Choroid plexus epithelial cell (primary cell): ENCODE data around the gene TMIGD1.

Source experiments
- DNase-seq: peaks from one replicate; pipeline ENCODE4 v3.0.0-alpha.2; 2010; ENCODE audit warnings: low read depth
- H3K4me3 ChIP-seq: 2 replicates; pipeline ENCODE4 v1.5.1; 2011; ENCODE audit warnings: low read depth, mild to moderate bottlenecking, control low read depth, low read length, moderate library complexity
- TF ChIP-seq, protein P1 (sequence below): conservative IDR thresholded peaks from 2 replicates; pipeline ENCODE4 v1.5.1; 2011; ENCODE audit warnings: low read depth, mild to moderate bottlenecking, control low read depth, inconsistent platforms, low read length, moderate library complexity

TMIGD1 gene

DNA sequence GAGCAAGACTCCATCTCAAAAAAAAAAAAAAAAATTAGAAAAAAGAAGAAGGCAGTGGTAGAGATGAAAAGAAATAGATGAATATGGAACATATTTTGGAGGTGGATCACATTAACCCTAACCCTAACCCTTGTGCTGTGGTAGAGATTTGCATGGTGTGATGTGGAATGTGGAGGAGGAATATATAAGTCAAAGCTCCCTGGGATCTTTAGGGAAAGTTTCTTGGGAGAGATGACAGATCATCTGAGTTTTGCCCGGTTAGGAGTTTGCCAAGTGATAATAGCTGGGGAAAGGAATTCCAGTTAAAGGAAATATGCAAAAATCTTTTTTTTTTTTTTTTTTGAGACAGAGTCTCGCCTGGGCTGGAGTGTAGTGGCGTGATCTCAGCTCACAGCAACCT lies 29.1 kb downstream of the TMIGD1 start:
- TF ChIP-seq, protein P1, sequence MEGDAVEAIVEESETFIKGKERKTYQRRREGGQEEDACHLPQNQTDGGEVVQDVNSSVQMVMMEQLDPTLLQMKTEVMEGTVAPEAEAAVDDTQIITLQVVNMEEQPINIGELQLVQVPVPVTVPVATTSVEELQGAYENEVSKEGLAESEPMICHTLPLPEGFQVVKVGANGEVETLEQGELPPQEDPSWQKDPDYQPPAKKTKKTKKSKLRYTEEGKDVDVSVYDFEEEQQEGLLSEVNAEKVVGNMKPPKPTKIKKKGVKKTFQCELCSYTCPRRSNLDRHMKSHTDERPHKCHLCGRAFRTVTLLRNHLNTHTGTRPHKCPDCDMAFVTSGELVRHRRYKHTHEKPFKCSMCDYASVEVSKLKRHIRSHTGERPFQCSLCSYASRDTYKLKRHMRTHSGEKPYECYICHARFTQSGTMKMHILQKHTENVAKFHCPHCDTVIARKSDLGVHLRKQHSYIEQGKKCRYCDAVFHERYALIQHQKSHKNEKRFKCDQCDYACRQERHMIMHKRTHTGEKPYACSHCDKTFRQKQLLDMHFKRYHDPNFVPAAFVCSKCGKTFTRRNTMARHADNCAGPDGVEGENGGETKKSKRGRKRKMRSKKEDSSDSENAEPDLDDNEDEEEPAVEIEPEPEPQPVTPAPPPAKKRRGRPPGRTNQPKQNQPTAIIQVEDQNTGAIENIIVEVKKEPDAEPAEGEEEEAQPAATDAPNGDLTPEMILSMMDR, result no peak
- H3K4me3 ChIP-seq, result no peak overlapping the region
- DNase-seq, result no peak

DNA sequence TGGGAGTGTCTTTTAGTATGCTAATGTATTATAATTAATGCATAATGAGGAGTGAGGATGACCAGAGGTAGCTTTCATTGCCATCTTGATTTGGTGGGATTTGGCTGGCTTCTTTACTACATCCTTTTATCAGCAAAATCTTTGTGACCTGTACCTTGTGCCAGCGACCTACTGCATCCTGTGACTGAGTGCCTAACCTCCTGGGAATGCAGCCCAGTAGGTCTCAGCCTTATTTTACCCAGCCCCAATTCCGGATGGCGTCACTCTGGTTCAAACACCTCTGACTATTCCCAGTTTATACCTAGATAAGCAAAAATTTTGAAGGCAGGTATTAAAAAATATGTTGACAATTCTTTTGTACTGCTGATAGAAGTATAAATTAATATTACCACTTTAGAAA lies 31.6 kb downstream of the TMIGD1 start:
- H3K4me3 ChIP-seq, result no peak overlapping the region
- TF ChIP-seq, protein P1, result no peak
- no peak for DNase-seq

DNA sequence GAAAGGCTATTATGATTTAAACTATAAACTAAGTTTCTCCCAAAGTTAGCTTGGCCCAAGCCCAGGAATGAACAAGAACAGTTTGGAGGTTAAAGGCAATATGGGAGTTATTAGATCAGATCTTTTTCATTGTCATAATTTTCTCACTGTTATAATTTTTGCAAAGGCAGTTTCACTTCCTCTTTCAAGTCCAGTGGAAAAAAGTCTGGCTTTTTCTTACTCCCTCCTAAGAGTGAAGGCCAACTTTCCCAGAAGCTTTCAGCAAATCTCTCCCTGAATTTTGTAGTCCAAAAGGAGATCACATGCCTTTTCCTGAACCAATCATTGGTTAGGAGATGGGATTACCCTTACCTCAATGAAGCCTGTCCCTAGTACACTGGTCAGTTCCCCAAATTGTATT lies 33.0 kb downstream of the TMIGD1 start:
- no peak for DNase-seq
- no peak overlapping the region for H3K4me3 ChIP-seq
- TF ChIP-seq, protein P1, result no peak

DNA sequence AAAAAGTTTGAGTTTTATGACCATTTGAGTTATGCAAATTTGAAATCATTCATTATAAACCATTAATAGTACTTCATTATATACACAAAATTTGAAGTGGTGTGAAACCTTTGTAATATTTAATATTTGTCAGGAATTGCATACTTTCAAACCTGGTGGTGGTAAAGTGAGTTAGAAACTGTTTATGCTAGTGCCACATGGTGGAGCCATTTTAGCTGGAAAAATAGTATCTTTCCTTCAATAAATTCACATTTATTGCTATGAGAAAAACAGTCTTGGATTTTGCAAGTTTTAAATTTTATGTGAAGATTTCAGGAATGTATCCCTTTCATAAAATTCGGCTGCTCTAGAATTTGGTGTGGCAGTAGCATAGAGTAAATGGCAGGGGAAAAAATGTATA lies 34.9 kb downstream of the TMIGD1 start:
- DNase-seq, result peak; percentile 63
- no peak overlapping the region for H3K4me3 ChIP-seq
- TF ChIP-seq, protein P1, result peak; percentile 57

DNA sequence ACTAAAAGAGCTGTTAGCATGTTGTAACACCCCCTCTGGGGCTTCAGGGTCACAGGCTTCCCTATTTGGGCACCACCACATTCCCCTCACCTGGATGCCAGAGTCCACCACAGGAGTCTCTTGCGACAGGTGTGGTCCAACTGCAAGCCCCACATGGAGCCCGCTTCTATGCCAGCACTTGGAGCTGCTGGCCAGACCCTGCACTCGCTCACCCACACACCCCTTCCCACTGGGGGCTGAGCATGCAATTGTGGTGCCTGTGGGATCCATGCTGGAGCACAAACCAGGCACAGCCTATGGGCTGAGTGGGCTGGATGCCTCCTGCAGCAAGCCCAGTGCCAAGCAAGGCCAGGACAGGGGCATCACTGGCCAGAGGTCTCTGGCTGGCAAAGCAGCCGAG lies 36.1 kb downstream of the TMIGD1 start:
- no peak overlapping the region for H3K4me3 ChIP-seq
- TF ChIP-seq, protein P1, result no peak
- DNase-seq, result no peak

DNA sequence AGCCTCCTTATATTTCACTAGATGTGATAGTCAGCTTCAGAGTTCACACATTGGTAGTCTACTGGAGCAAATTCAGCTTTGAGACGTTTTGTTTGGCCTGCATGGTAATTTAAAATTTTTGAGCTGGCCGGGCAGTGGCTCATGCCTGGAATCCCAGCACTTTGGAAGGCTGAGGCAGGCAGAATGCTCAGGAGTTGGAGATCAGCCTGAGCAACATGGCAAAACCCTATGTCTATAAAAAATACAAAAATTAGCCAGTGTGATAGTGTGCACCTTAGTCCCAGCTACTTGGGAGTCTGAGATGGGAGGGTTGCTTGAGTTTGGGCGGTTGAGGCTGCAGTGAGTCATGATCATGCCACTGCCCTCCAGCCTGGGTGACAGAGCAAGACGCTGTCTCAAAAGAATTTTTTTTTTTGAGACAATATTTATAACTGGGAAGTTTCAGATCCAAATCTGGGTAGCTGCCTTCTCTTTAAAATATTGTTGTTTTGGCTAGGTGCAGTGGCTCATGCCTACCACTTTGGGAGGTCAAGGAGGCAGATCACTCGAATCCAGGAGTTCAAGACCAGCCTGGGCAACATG lies 37.3 kb downstream of the TMIGD1 start:
- H3K4me3 ChIP-seq, result no peak overlapping the region
- no peak for DNase-seq
- TF ChIP-seq, protein P1, result no peak

DNA sequence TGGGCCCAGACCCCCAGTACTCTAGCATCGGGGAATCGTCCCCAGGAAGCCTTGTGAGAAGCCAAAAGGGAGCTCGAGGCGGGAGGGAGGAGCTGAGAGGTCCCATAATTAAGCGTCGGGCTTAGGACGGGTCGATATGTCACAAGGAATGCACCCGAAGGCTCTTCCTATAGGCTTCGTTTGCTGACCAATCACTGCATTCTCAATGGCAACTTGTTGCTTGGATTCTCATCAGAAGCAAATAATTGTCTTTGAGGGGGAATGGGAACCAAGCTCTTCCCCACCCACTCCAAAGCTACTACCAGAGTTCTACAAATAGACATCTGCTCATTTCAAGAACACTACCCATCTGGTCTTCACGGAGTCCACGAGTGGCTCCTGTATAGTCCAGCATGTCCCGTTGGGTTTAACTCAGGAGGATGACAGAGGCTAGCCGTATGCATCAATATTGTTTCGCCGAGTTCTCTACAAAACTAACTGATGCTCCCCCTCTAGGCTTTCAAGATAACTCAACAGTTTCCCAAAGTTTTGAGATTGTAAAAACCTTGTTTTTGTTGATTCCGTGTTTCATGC lies 41.5 kb downstream of the TMIGD1 start:
- TF ChIP-seq, protein P1, result no peak
- peak overlapping the region; percentile 86 for H3K4me3 ChIP-seq
- DNase-seq, result peak; percentile 68
